ENCODE results near the gene EFNA2. TPM values are rescaled to one million over a fixed set of nuclear protein-coding genes. Genes with fewer than 3 reads are reported as not detected.

EFNA2 gene
- polyA plus RNA-seq, 12 donors, result 0.33 to 12.8 (median 1.5) TPM; not detected in 1

Other genes starting within 250 kb of the EFNA2 start
- 10 to 100 TPM in 9 of 12 donors, 1 to 10 TPM in 2, not detected in 1; 7.1 to 23.7 (median 18.2) TPM for gene ABCA7, start 245.8 kb upstream of the EFNA2 start, polyA plus RNA-seq (ENCODE audit: insufficient read length in 12 of 12)
- 10 to 100 TPM in 3 of 12 donors, 1 to 10 TPM in 8, not detected in 1; 6.0 to 26.0 (median 8.1) TPM for gene ARHGAP45, start 218.7 kb upstream of the EFNA2 start, polyA plus RNA-seq (ENCODE audit: insufficient read length in 12 of 12)
- 100 to 1,000 TPM in 8 of 12 donors, 10 to 100 TPM in 3, not detected in 1; 79.7 to 135 (median 108) TPM for gene POLR2E, start 190.5 kb upstream of the EFNA2 start, polyA plus RNA-seq (ENCODE audit: insufficient read length in 12 of 12)
- 100 to 1,000 TPM in 11 of 12 donors, not detected in 1; 122 to 187 (median 142) TPM for gene GPX4, start 181.9 kb upstream of the EFNA2 start, polyA plus RNA-seq (ENCODE audit: insufficient read length in 12 of 12)
- gene SBNO2, start 111.6 kb upstream of the EFNA2 start, polyA plus RNA-seq (ENCODE audit: insufficient read length in 12 of 12), result 10 to 100 TPM in 6 of 12 donors, 1 to 10 TPM in 5, not detected in 1; 7.4 to 33.2 (median 10.2) TPM
- gene STK11, start 80.1 kb upstream of the EFNA2 start, polyA plus RNA-seq (ENCODE audit: insufficient read length in 12 of 12), result 10 to 100 TPM in 11 of 12 donors, not detected in 1; 35.8 to 56.1 (median 44.3) TPM
- gene CBARP, start 47.9 kb upstream of the EFNA2 start, polyA plus RNA-seq (ENCODE audit: insufficient read length in 12 of 12), result 1 to 10 TPM in 7 of 12 donors, under 1 TPM in 3, not detected in 2; 0.65 to 2.2 (median 1.1) TPM
- 100 to 1,000 TPM in 10 of 12 donors, 10 to 100 TPM in 1, not detected in 1; 94.6 to 231 (median 136) TPM for gene ATP5F1D, start 44.1 kb upstream of the EFNA2 start, polyA plus RNA-seq (ENCODE audit: insufficient read length in 12 of 12)
- gene MIDN, start 37.3 kb upstream of the EFNA2 start, polyA plus RNA-seq (ENCODE audit: insufficient read length in 12 of 12), result 100 to 1,000 TPM in 1 of 12 donors, 10 to 100 TPM in 11; 22.4 to 149 (median 30.9) TPM
- 100 to 1,000 TPM; 391 to 559 (median 467) TPM for gene CIRBP, start 16.5 kb upstream of the EFNA2 start, polyA plus RNA-seq (ENCODE audit: insufficient read length in 12 of 12)
- 10 to 100 TPM in 9 of 12 donors, 1 to 10 TPM in 1, not detected in 2; 9.4 to 17.0 (median 12.6) TPM for gene FAM174C, start 10.3 kb upstream of the EFNA2 start, polyA plus RNA-seq (ENCODE audit: insufficient read length in 12 of 12)
- 10 to 100 TPM in 11 of 12 donors, not detected in 1; 44.5 to 91.2 (median 61.1) TPM for gene NDUFS7, start 98.0 kb downstream of the EFNA2 start, polyA plus RNA-seq (ENCODE audit: insufficient read length in 12 of 12)
- 100 to 1,000 TPM in 10 of 12 donors, 10 to 100 TPM in 1, not detected in 1; 83.4 to 279 (median 178) TPM for gene GAMT, start 115.7 kb downstream of the EFNA2 start, polyA plus RNA-seq (ENCODE audit: insufficient read length in 12 of 12)
- 100 to 1,000 TPM in 1 of 12 donors, 10 to 100 TPM in 10, not detected in 1; 53.6 to 125 (median 62.2) TPM for gene DAZAP1, start 121.7 kb downstream of the EFNA2 start, polyA plus RNA-seq (ENCODE audit: insufficient read length in 12 of 12)
- gene RPS15, start 152.5 kb downstream of the EFNA2 start, polyA plus RNA-seq (ENCODE audit: insufficient read length in 12 of 12), result 1,000 to 10,000 TPM in 4 of 12 donors, 100 to 1,000 TPM in 7, not detected in 1; 661 to 1,382 (median 915) TPM
- gene APC2, start 164.2 kb downstream of the EFNA2 start, polyA plus RNA-seq (ENCODE audit: insufficient read length in 12 of 12), result 1 to 10 TPM in 2 of 12 donors, under 1 TPM in 9, not detected in 1; 0.45 to 6.1 (median 0.74) TPM
- gene C19orf25, start 193.3 kb downstream of the EFNA2 start, polyA plus RNA-seq (ENCODE audit: insufficient read length in 12 of 12), result 10 to 100 TPM in 11 of 12 donors, not detected in 1; 13.1 to 23.4 (median 14.4) TPM
- gene PCSK4, start 204.5 kb downstream of the EFNA2 start, polyA plus RNA-seq (ENCODE audit: insufficient read length in 12 of 12), result 1 to 10 TPM in 3 of 12 donors, under 1 TPM in 7, not detected in 2; 0.52 to 3.3 (median 0.79) TPM
- 10 to 100 TPM in 1 of 12 donors, 1 to 10 TPM in 10, not detected in 1; 1.2 to 16.1 (median 1.7) TPM for gene REEP6, start 205.3 kb downstream of the EFNA2 start, polyA plus RNA-seq (ENCODE audit: insufficient read length in 12 of 12)
- 10 to 100 TPM in 11 of 12 donors, not detected in 1; 10.4 to 20.2 (median 14.7) TPM for gene ADAMTSL5, start 227.1 kb downstream of the EFNA2 start, polyA plus RNA-seq (ENCODE audit: insufficient read length in 12 of 12)
- gene PLK5, start 238.2 kb downstream of the EFNA2 start, polyA plus RNA-seq (ENCODE audit: insufficient read length in 12 of 12), result under 1 TPM in 7 of 12 donors, not detected in 5; 0.17 to 0.78 (median 0.24) TPM